Left ventricle myocardium inferior (tissue), 1 donor: ENCODE results near the gene ZNF865. TPM values are rescaled to one million over a fixed set of nuclear protein-coding genes. Genes with fewer than 3 reads are reported as not detected.

Experiments used
- DNase-seq: peaks from one replicate; pipeline ENCODE4 v3.0.0-alpha.2; 2020
- H3K27ac ChIP-seq: fragments of 200-600 bp; replicated peaks from 2 replicates; pipeline ENCODE4 v1.8.0; 2021
- H3K27me3 ChIP-seq: fragments of 200-600 bp; 2 replicates; pipeline ENCODE4 v1.8.0; 2021; ENCODE audit warnings: low read depth
- H3K36me3 ChIP-seq: fragments of 200-600 bp; 2 replicates; pipeline ENCODE4 v1.8.0; 2021
- H3K4me1 ChIP-seq: fragments of 200-600 bp; 2 replicates; pipeline ENCODE4 v1.8.0; 2021
- H3K4me3 ChIP-seq: fragments of 200-600 bp; 2 replicates; pipeline ENCODE4 v1.8.0; 2021; ENCODE audit warnings: mild to moderate bottlenecking, moderate library complexity
- H3K9me3 ChIP-seq: fragments of 200-600 bp; replicated peaks from 2 replicates; pipeline ENCODE4 v1.8.0; 2021
- CTCF ChIP-seq: fragments of 200-600 bp; IDR thresholded peaks from 2 replicates; pipeline ENCODE4 v1.8.0; 2021; ENCODE audit warnings: antibody characterized with exemption, mild to moderate bottlenecking, borderline replicate concordance
- intact Hi-C: fragments of 100-400 bp; cut with micrococcal nuclease; formaldehyde crosslinking; loops from one replicate; pipeline ENCODE4 v1.11.0; 2022
- total RNA-seq: library from RNA; stranded (reverse); fragmentation: NEBNext Ultra II Directional; extraction: Animal tissue kit (Norgen Biotek cat#: 25700); gene quantifications from one replicate; pipeline ENCODE4 v1.2.1, GENCODE V29; 2021
- donor health status: DM: no; HTN: yes; CAD: no; lungs with severe emphysema.

The ZNF865 gene
- total RNA-seq, 1 donor from 2014 or later, result 17.0 TPM

DNA sequence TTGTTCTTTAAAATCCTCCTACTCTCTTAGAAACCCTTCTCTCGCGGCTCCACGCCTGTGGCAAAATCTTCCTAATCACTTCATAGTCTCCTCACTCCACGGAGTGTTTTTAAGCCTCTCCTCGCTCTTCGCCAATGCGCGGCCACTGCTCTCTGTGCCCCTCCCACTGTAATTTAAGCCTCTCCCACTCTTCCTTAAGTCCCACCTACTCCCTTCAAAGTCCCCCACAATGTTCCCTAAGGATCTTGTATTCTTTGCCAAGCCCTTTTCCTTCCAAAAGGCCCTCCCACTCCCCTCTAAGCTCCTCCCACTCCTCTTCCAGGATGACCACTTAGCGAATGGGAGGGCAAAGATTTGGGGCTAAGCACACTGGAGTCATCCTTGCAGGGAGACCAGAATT, 7.4 kb upstream of the ZNF865 start:
- Histone ChIP-seq H3K27ac (peak overlapping the region; percentile 99), H3K9me3 (no peaks in the 10 kb centered on the region), H3K27me3 (no peaks in the 10 kb centered on the region), H3K4me1 (peaks cover 26% of the 10 kb centered on the region), H3K4me3 (no peak overlapping the region), H3K36me3 (peaks cover 34% of the 10 kb centered on the region)
- no peak for DNase-seq
- intact Hi-C loops, result no loop called here
- no peak for TF ChIP-seq CTCF

DNA sequence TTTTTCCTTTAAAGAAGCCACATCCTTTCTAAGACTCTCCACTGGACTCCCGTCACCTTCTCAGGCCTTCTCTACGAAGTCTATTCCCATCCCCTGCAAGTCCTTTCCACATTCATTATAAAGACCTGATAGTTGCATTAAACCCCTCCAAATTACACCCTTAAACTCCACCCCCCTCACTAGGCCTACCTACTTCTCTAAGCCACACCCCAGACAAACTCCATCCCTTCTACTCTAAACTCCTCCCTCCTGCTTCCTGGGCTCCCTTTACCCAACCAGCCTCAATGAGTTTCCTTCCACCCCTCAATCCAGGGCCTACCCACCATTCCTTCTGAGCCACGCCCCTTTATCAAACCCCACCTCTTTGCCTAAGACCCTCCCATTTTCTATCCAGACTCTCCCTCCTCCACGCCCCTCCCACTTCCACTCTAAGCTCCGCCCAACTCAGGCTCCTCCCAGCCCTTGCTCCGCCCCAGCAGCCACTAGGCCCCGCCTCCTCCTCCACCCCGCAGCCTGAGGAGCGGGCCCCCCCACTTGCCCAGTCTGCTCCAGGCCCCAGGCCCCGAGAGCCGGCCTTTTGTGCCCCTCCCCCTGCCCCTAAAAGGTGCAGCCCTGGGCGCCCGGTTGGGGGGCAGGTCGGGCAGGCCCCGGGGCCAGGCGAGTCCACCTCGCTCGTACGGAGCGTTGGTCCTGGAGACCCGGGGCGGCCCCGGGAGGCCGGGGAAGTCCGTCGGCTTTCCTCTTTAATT, 6.6 kb upstream of the ZNF865 start:
- H3K9me3 ChIP-seq, result no peaks in the 10 kb centered on the region
- peak; percentile 90 for DNase-seq
- no peaks in the 10 kb centered on the region for H3K27me3 ChIP-seq
- H3K4me3 ChIP-seq, result peak overlapping the region; percentile 83
- TF ChIP-seq CTCF, result no peak
- H3K27ac ChIP-seq, result peak overlapping the region; percentile 99
- peaks cover 26% of the 10 kb centered on the region for H3K36me3 ChIP-seq
- peaks cover 28% of the 10 kb centered on the region for H3K4me1 ChIP-seq
- intact Hi-C loops, result no loop called here

DNA sequence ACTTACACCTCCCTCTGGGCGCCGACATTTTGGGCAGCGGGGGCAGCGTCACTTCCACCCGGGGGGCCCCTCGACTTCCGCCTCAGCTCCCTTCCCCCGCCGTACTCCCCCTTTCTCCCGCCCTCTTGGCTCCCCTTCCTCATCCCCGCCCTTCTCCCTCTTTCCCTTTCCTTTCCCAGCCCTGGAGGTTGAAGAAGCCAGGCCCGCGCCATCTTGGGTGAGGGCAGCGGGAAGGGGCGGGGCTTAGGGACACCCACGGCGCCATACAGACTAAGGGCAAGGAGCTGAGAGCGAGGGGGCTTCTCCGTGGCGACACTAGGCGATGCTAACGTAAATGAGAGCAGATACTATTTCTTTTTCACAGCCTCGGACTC, 6.0 kb upstream of the ZNF865 start, which contains the start of gene FIZ1:
Gene FIZ1 (minus strand): TSS at position 50 of the 374 bp plus-strand sequence. CDS start 1,652 bp downstream, outside the sequence.
- TF ChIP-seq CTCF, result no peak
- intact Hi-C loops, result no loop called here
- Histone ChIP-seq H3K27ac (peak within 1 kb of the TSS; percentile 99), H3K36me3 (peaks cover 26% of the 10 kb centered on the region), H3K4me3 (peak within 1 kb of the TSS; percentile 83), H3K9me3 (no peaks in the 10 kb centered on the region), H3K4me1 (peaks cover 33% of the 10 kb centered on the region), H3K27me3 (no peaks in the 10 kb centered on the region)
- peak; percentile 99 for DNase-seq

- Histone ChIP-seq H3K9me3 (no peaks in the 10 kb centered on the region), H3K4me1 (peaks cover 39% of the 10 kb centered on the region), H3K27me3 (no peaks in the 10 kb centered on the region), H3K36me3 (peaks cover 25% of the 10 kb centered on the region), H3K27ac (peak within 1 kb of the TSS; percentile 99), H3K4me3 (peak within 1 kb of the TSS; percentile 83)
- intact Hi-C loops, result no loop called here
- peak; percentile 84 for DNase-seq
- no peak for TF ChIP-seq CTCF
Measured at GRCh38 chr19:55599842-55600661, 5.4 kb upstream of the ZNF865 start, which contains the start of gene ZNF524. TSS of gene ZNF524 (plus strand) at chr19:55600288. CDS start at chr19:55602113, 1,825 bp downstream.

DNA sequence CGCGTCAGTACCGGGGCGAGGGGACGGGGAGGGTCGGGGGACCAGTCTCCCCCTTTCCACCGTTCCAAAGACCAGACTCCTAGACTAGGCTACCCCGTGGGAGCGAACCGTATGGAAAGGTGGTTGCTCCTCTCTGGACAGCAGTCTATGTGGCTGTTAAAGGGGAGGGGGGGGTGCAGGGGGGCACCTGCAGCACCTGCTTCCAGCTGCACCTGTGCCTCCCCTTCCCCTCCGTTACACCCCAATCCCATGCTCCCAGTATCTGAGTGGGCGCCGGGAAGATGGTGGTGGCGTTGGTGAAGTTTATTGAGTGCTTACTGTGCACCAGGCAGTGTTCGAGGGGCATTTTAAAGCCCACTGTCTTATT, 4.8 kb upstream of the ZNF865 start:
- peaks cover 41% of the 10 kb centered on the region for H3K4me1 ChIP-seq
- no peak for TF ChIP-seq CTCF
- peak overlapping the region; percentile 83 for H3K4me3 ChIP-seq
- H3K27me3 ChIP-seq, result no peaks in the 10 kb centered on the region
- no peaks in the 10 kb centered on the region for H3K9me3 ChIP-seq
- no peak for DNase-seq
- intact Hi-C loops, result no loop called here
- peak overlapping the region; percentile 99 for H3K27ac ChIP-seq
- peaks cover 19% of the 10 kb centered on the region for H3K36me3 ChIP-seq
